Left ventricle myocardium superior (tissue), 1 donor: ENCODE data around the gene NLN. TPM values are rescaled to one million over a fixed set of nuclear protein-coding genes. Genes with fewer than 3 reads are reported as not detected.
"Not testable (repeated sequence)": the region's sequence is repeated elsewhere in the genome, so short reads cannot be mapped to it uniquely, and the experiment has no call there.

ENCODE experiments used
- ATAC-seq: fragments of 200-7000 bp; cut with Tn5 transposase; one replicate; pipeline ENCODE4 v1.9.1; 2020; ENCODE audit warnings: mild to moderate bottlenecking, moderate library complexity
- DNase-seq: peaks from one replicate; pipeline ENCODE4 v3.0.0-alpha.2; 2020
- intact Hi-C: fragments of 100-400 bp; cut with micrococcal nuclease; formaldehyde crosslinking; loops from one replicate; pipeline ENCODE4 v1.11.0; 2022
- total RNA-seq: library from RNA; stranded (reverse); fragmentation: NEBNext Ultra II Directional; extraction: Animal tissue kit (Norgen Biotek cat#: 25700); gene quantifications from one replicate; pipeline ENCODE4 v1.2.1, GENCODE V29; 2021
- donor health status: DM: no; HTN: yes; CAD: no; lungs with severe emphysema.

The NLN gene
- total RNA-seq, 1 donor from 2014 or later, result 14.1 TPM

DNA sequence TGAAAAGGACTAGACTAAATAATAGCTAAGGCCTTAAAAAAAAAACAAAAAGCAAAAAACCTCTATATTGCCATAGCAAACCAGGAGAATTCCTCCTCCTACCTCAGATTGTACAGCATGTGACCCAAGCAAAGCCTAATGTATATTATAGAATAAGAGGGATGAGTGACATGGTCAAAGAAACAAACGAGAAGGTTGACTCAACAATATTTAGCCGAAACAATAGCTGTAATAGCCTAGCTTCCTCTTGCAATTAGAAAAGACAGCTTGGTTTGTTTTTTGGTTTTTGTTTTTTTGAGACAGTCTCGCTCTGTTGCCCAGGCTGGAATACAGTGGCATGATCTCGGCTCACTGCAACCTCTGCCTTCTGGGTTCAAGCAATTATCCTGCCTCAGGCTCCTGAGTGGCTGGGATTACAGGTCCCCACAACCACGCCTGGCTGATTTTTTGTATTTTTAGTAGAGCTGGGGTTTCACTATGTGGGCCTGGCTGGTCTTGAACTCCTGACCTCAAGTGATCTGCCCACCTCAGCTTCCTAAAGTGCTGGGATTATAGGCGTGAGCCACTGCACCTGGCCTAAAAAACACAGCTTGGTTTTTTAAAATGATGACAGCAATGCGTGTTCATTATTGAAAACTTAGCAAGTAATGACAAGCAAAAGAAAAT, 5.6 kb downstream of the NLN start:
- ATAC-seq (no peak), DNase-seq (no peak)
- intact Hi-C loops, result no loop called here

DNA sequence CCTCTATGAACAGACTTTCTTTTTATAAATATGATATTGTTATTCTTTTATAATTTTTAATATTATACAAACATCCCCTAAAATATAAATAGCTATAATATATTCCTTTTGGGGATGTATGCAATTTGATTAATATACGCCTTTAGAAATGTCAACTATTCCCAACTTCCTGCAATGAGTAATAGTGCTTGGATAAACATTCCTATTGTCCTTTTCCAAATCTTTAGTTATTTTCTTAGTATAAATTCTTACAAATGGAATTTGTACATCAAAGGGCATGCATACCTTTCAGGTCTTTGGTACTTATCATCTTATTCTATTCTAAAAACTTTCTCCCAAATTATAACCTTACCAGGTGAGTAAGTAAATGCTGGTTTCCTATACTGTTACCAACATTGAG, 6.2 kb downstream of the NLN start:
- ATAC-seq (no peak), DNase-seq (no peak)
- intact Hi-C loops, result no loop called here

DNA sequence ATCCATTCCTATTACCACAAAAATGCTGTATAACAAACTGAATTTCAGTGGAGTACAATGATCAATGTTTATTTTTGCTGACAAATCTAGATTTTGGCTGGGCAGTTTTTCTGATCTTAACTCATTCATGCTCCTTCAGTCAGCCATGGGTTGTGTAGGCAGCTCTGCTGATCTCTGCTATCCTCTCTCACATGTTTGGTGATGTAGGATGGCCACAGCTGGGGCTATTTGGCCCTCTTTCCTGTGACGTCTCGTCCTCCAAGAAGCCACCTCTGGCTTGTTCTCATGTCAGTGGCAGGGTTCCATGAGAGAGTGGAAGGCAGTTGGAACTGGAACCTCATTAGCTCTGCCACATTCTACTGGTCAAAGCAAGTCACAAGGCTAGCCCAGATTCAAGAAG, 8.9 kb downstream of the NLN start:
- DNase-seq, result no peak
- intact Hi-C loops, result no loop called here
- ATAC-seq, result peak; percentile 25

GRCh38 chr5:65732046-65732445, 10.0 kb downstream of the NLN start:
- intact Hi-C loops, result not testable (repeated sequence)
- DNase-seq (peak; percentile 39), ATAC-seq (peak; percentile 64)

DNA sequence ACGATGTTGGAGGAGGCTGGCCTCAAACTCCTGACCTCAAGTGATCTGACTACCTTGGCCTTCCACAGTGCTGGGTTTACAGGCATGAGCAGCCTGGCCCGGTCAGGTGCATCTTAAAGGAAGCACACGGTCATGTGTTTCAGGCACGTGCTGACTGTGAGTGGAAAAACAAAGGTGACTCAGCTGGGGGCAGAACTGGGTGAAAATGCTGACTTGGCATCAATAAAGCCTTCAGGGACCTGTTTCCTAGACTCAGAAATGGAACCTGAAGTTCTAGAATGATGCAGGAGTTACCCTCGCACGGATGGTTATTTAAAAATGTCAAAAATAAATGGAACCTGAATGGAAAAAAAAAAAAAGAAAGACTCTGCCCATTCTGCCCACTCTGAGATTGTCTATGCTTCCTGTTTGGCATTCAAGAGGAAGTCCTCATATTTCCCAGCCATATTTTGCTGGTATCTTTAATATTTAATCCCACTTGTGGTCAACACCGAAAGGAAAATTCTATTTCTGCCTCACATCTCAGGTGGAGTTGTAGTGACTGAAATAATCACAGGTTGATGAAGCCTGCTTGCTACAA, 12.3 kb downstream of the NLN start:
- ATAC-seq, intact Hi-C loops, DNase-seq: not testable (repeated sequence)

DNA sequence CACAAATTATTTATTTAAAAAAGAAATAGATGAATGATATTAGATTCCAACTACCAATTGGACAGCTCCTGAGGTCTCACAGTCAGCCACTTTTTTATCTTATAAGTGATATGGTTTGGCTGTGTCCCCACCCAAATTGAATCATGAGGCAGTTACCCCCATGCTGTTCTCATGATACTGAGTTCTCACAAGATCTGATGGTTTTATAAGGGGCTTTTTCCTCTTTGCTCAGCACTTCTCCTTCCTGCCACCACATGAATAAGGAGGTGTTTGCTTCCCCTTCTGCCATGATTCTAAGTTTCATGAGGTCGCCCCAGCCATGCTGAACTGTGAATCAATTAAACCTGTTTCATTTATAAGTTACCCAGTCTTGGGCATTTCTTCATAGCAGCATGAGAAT, 12.9 kb downstream of the NLN start:
- no peak for ATAC-seq
- intact Hi-C loops, result no loop called here
- DNase-seq, result no peak

- intact Hi-C loops, result no loop called here
- DNase-seq (no peak), ATAC-seq (no peak)
These were observed 14.0 kb downstream of the NLN start for GRCh38 chr5:65736011-65736410.

- no peak for ATAC-seq
- DNase-seq, result no peak
- intact Hi-C loops, result no loop called here
These were observed 15.8 kb downstream of the NLN start for GRCh38 chr5:65737842-65738241.

DNA sequence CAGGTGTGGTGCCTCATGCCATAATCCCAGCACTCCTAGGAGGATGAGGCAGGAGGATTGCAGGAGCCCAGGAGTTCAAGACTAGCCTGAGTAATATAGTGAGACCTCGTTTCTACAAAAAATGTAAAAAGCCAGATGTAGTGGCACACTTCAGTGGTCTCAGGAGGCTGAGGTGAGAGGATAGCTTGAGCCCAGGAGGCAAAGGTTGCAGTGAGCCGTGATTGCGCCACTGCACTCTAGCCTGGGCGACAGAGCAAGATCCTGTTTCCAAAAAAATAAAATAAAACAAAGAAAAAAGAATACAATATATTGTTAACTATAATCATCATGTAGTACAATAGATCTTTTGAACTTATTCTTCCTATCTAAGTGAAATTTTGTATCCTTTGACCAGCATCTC, 16.3 kb downstream of the NLN start:
- intact Hi-C loops, result no loop called here
- ATAC-seq (no peak), DNase-seq (no peak)

DNA sequence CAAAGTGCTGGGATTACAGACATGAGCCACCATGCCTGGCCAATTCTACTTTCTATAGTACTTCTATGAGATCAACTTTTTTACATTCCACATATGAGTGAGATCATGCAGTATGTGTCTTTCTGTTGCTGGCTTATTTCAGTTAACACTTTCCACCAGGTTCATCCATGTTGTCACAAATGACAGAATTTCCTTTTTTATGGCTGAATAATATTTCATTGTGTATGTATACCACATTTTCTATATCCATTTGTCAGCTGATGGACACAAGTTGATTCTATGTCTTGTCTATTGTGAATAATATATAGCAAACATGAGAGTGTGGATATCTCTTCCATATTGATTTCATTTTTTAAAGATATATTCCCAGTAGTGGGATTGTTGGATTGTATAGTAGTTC, 17.2 kb downstream of the NLN start:
- intact Hi-C loops, result no loop called here
- ATAC-seq (no peak), DNase-seq (no peak)

- no peak for DNase-seq
- no peak for ATAC-seq
- intact Hi-C loops, result no loop called here
These were observed 20.7 kb downstream of the NLN start for GRCh38 chr5:65742565-65743231.

DNA sequence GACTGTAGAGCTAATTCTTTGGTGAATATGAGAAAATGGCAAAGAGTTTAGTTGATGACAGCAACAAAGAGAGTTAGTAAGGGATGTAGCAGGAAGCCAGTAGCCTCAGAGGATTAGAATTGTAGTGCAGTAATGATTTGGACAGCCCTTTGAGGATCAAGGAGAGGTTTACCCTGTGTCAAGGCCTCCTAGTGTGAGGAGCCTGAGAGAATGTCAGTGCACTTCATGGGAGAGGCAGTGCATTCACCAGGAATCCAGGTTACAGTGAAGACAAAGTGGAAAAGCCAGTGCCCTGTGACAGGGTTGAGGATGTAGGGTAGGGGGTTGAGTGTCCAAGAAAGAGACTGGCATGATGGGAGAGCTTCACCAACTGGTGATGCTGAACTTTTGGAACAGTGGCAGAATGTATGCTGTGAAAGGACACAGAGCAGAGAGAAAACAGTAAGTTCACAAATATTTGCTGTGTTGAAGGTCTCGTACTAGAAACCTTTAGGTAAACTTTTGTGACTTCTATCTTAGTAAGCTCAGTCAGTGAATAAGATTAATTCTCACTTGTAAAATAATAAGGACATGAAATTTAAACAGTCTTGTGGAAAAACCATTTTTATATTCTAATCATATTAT, 27.3 kb downstream of the NLN start:
- DNase-seq (no peak), ATAC-seq (no peak)
- intact Hi-C loops, result no loop called here

DNA sequence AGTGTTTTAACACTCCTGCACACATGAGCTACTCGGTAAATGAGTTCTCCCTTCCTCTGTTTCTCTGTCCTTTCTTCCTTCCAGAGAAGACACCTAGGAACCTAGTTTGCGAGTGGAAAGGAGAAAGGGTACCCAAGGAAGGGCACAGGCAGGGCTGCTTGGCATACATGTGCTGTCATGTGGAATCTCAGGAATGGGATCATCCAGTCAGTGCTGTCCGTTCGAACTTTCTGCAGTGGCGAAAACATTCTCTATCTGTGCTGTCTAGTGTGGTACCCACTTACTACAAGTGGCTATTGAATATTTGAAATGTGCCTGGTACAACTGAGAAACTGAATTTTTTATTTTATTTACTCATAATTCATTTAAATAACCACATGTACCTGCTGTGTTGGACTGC, 28.0 kb downstream of the NLN start:
- DNase-seq (no peak), ATAC-seq (peak; percentile 31)
- intact Hi-C loops, result no loop called here

DNA sequence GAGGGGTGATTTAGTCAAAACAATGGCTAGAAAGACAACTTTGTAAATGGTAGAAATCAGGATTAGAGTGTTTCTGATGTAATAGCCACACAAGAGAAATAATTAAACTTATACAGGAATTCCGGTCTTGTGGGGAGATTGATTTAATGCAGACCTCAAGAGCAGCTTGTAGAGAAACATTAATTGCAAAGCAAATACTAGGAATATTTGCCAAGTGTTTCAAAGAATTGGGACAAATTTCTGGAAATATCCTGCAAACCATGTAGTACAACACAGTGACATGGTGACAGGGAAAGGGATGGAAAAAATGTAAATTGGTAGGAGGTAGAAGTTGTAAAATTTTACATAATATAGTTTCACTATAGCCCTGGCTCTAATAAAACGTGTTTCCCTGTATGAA, 28.9 kb downstream of the NLN start:
- intact Hi-C loops, result no loop called here
- DNase-seq, result no peak
- ATAC-seq, result no peak

- no peak for ATAC-seq
- no peak for DNase-seq
- intact Hi-C loops, result no loop called here
These were observed 31.2 kb downstream of the NLN start for GRCh38 chr5:65753189-65753588.

DNA sequence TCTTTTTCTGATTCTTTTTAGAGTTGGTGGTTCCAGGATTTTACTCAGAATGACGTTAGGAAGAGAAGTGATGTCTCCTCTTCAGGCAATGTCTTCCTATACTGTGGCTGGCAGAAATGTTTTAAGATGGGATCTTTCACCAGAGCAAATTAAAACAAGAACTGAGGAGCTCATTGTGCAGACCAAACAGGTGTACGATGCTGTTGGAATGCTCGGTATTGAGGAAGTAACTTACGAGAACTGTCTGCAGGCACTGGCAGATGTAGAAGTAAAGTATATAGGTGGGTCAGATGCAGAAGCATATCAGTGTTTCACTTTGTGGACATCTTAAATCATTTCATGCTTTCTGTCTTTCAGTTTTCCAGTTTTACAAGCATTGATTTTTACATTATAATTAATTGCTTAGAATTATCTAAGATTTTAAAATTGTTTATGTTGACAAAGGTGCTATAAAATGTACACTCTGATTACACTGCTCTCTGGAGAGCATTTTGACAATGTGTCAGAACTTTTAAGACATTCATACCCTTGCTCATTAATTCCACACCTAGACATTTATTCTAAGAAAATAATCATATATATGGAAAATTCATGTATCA, 36.6 kb downstream of the NLN start:
- ATAC-seq (no peak), DNase-seq (no peak)
- intact Hi-C loops, result no loop called here

DNA sequence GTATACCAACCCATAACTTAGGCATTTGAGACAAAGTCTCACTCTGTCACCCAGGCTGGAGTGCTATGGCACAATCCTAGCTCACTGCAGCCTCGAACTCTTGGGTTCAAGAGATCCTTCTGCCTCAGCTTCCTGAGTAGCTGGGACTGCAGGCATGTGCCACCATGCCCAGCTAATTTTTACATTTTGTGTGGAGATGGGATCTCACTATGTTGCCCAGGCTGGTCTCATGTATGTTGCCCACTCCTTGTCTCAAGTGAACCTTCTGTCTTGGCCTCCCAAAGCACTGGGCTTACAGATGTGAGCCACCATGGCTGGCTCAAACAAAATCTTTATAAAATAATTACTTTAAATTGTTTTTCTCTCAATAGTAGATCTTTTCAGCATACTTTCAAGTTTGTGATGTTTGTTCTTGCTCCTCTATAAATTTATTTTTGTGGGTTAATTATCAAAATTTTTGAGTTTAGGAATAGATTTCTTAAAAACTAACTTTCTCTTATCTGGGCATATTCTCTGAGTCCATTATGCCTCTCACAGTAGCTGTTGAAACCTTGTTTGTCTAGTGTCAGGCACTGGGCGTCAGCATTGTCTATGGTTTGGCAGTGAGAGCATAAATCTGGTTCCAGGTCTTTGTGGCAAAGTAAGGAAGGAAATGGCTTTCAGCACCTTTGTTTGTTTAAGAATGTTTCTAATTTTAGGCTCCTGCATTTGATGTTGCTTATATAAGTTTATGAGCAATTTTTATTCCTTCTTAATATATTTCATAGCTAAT, 38.7 kb downstream of the NLN start:
- DNase-seq, result no peak
- peak; percentile 85 for ATAC-seq
- intact Hi-C loops, result no loop called here

DNA sequence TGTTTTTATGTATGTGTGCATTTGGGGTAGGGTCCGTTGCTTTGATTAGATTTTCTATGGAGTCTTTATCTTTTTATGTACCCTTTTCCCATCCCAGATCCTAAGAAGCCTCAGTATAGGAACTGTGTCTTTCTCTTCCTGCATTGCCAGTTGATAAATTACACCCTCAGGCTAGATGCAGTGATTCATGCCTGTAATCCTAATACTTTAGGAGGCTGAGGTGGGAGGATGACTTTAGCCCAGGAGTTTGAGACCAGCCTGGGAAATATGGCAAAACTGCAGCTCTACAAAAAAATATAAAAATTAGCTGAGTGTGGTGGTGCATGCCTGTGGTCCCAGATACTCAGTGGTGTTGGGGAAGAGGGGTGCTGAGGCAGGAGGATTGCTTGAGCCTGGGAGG, 40.2 kb downstream of the NLN start:
- ATAC-seq, result no peak
- no peak for DNase-seq
- intact Hi-C loops, result no loop called here

DNA sequence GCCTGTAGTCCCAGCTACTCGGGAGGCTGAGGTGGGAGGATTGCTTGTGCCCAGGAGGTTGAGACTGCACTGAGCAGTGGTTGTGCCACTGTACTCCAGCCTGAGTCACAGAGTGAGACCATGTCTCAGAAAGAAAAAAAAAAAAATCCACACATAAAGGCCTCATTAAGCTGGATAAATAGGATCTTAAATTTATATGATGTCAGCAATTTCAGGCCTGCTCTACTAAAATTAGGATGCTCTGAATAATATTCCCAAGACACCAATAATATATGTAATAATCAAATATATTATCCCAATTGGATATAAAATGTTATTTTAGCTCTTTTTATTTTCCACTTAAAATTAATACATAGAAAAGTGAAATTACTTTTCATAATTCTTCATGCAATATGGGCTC, 43.6 kb downstream of the NLN start:
- no peak for ATAC-seq
- no peak for DNase-seq
- intact Hi-C loops, result no loop called here
